Keratinocyte (primary cell): ENCODE measurements around the gene MACF1. TPM values are rescaled to one million over a fixed set of nuclear protein-coding genes. Genes with fewer than 3 reads are reported as not detected.

Experiments used
- DNase-seq: peaks from one replicate; pipeline ENCODE4 v3.0.0-alpha.2; 2011; ENCODE audit warnings: low read depth, missing footprints, low spot score
- FAIRE-seq: peaks from 2 replicates; lab custom pipeline; 2011; peaks lifted over from hg19 to GRCh38; lab: Jason Lieb, UNC
- H2AFZ ChIP-seq: 2 replicates; pipeline ENCODE4 v1.6.0; 2012; ENCODE audit warnings: low read length, control low read depth, inconsistent platforms; ENCODE audit not compliant: control insufficient read depth
- H3K27ac ChIP-seq: 2 replicates; pipeline ENCODE4 v1.5.1; 2011; ENCODE audit warnings: low read length; ENCODE audit not compliant: control insufficient read depth, insufficient read depth
- H3K27me3 ChIP-seq: 3 replicates; pipeline ENCODE4 v1.6.0; 2011; ENCODE audit warnings: low read length; ENCODE audit not compliant: control insufficient read depth, insufficient read depth; ENCODE audit errors: extremely low read depth
- H3K36me3 ChIP-seq, 2 experiments: 2 replicates in 1 of 2; 3 replicates in 1 of 2; pipeline ENCODE4 v1.5.1; 2011; ENCODE audit warnings: low read length in 2 of 2, mild to moderate bottlenecking in 1 of 2; ENCODE audit not compliant: control insufficient read depth in 2 of 2, insufficient read depth in 2 of 2; ENCODE audit errors: extremely low read depth in 1 of 2
- H3K4me1 ChIP-seq: 3 replicates; pipeline ENCODE4 v1.5.1; 2011; ENCODE audit warnings: low read length; ENCODE audit not compliant: control insufficient read depth, insufficient read depth; ENCODE audit errors: extremely low read depth
- H3K4me2 ChIP-seq: 3 replicates; pipeline ENCODE4 v1.6.0; 2011; ENCODE audit warnings: low read depth, low read length; ENCODE audit not compliant: control insufficient read depth, insufficient read depth; ENCODE audit errors: extremely low read depth
- H3K4me3 ChIP-seq, 3 experiments: fragments of 200-600 bp in 1 of 3; sonication (generic) in 1 of 3; 2 replicates in 2 of 3; 3 replicates in 1 of 3; pipeline ENCODE4 v1.5.1; 2011 to 2016; ENCODE audit warnings: low read length in 3 of 3, mild to moderate bottlenecking in 3 of 3, control low read depth in 2 of 3, inconsistent platforms in 1 of 3, low read depth in 1 of 3, mixed read lengths in 1 of 3, mixed run types in 1 of 3, moderate library complexity in 1 of 3; ENCODE audit not compliant: control insufficient read depth in 2 of 3, insufficient read depth in 2 of 3; ENCODE audit errors: extremely low read depth in 1 of 3
- H3K79me2 ChIP-seq: 2 replicates; pipeline ENCODE4 v1.6.0; 2012; ENCODE audit warnings: low read length; ENCODE audit not compliant: control insufficient read depth, insufficient read depth
- H3K9ac ChIP-seq: 3 replicates; pipeline ENCODE4 v1.6.0; 2011; ENCODE audit warnings: low read length; ENCODE audit not compliant: control insufficient read depth, insufficient read depth; ENCODE audit errors: extremely low read depth
- H3K9me1 ChIP-seq: 3 replicates; pipeline ENCODE4 v1.6.0; 2011; ENCODE audit warnings: low read length; ENCODE audit not compliant: control insufficient read depth, insufficient read depth; ENCODE audit errors: extremely low read depth
- H3K9me3 ChIP-seq: 2 replicates; pipeline ENCODE4 v1.5.1; 2012; ENCODE audit warnings: low read depth, low read length; ENCODE audit not compliant: control insufficient read depth
- H4K20me1 ChIP-seq: 3 replicates; pipeline ENCODE4 v1.6.0; 2011; ENCODE audit warnings: low read length; ENCODE audit not compliant: control insufficient read depth, insufficient read depth; ENCODE audit errors: extremely low read depth
- CTCF ChIP-seq, 3 experiments: IDR thresholded peaks in 1 of 3; conservative IDR thresholded peaks in 1 of 3; optimal IDR thresholded peaks in 1 of 3; 2 replicates in 2 of 3; 3 replicates in 1 of 3; pipeline versions ENCODE3 to v1.5.1; 2011; ENCODE audit warnings: low read length in 3 of 3, mild to moderate bottlenecking in 3 of 3, moderate library complexity in 2 of 3, control low read depth in 1 of 3, inconsistent platforms in 1 of 3; ENCODE audit not compliant: insufficient read depth in 2 of 3; ENCODE audit errors: extremely low read depth in 1 of 3
- EZH2 ChIP-seq: IDR thresholded peaks from one replicate; pipeline ENCODE4 v1.6.1; 2012; ENCODE audit warnings: inconsistent platforms, mild to moderate bottlenecking, low read length, moderate library complexity
- dilution Hi-C: fragments of 300-500 bp; cut with MboI; formaldehyde crosslinking; loops from one replicate; pipeline ENCODE4 v1.7.0; 2020; ENCODE audit warnings: low sequenced_read_pairs; ENCODE audit not compliant: extremely low pct_ligation_motif_present
- polyA plus RNA-seq, 5 experiments: library from polyadenylated mRNA; depleted of rRNA in 3 of 5; stranded (reverse) in 3 of 5; stranded (forward) in 1 of 5; unstranded in 1 of 5; fragments of >200 nt; gene quantifications; 1 replicate in 1 of 5; 2 replicates in 3 of 5; 3 replicates in 1 of 5; pipeline versions ENCODE4 v1.2.1 to v1.2.3, GENCODE V29; 2011 to 2012; ENCODE audit warnings: missing spikeins in 2 of 5, low read depth in 1 of 5, low replicate concordance in 1 of 5

The MACF1 gene
- polyA plus RNA-seq, 1 donor (not counting 4 experiments of a cell fraction or from before 2014, with no cell fraction given) = 111 TPM

GRCh38 chr1:39266269-39266668, 61.8 kb downstream of the MACF1 start:
- Histone ChIP-seq H2AFZ (no peak overlapping the region), H3K4me2 (no peak overlapping the region), H3K79me2 (peaks cover 89% of the 10 kb centered on the region), H3K27me3 (no peaks in the 10 kb centered on the region), H3K4me1 (peaks cover 39% of the 10 kb centered on the region), H3K27ac (no peak overlapping the region), H3K4me3 (no peak overlapping the region), H3K9me1 (peaks cover 5% of the 10 kb centered on the region), H3K9ac (no peak overlapping the region), H4K20me1 (no peaks in the 10 kb centered on the region), H3K9me3 (no peaks in the 10 kb centered on the region), H3K36me3 (peaks cover 8 to 13% of the 10 kb centered on the region in 2 experiments)
- dilution Hi-C loops = no loop called here
- FAIRE-seq (no peak), DNase-seq (no peak)
- TF ChIP-seq EZH2 (no peak), CTCF (optimal IDR thresholded peaks at IDR 0.05 in 1 of 3, IDR thresholded peaks at IDR 0.05 in 1 of 3, conservative IDR thresholded peaks at IDR 0.05 in 1 of 3; ENCODE audit: extremely low read depth in 1 of 3, insufficient read depth in 2 of 3, low read length in 3 of 3) (peak in 2 of 3 experiments; percentile 10 to 22)

- Histone ChIP-seq H4K20me1 (no peaks in the 10 kb centered on the region), H2AFZ (no peak overlapping the region), H3K4me1 (peaks cover 38% of the 10 kb centered on the region), H3K27me3 (no peaks in the 10 kb centered on the region), H3K27ac (no peak overlapping the region), H3K4me2 (peak overlapping the region; percentile 18), H3K79me2 (peaks cover 89% of the 10 kb centered on the region), H3K36me3 (peaks cover 8 to 13% of the 10 kb centered on the region in 2 experiments), H3K9ac (no peak overlapping the region), H3K9me1 (peaks cover 5% of the 10 kb centered on the region), H3K9me3 (no peaks in the 10 kb centered on the region), H3K4me3 (no peak overlapping the region)
- dilution Hi-C loops = no loop called here
- FAIRE-seq = no peak
- TF ChIP-seq CTCF (optimal IDR thresholded peaks at IDR 0.05 in 1 of 3, IDR thresholded peaks at IDR 0.05 in 1 of 3, conservative IDR thresholded peaks at IDR 0.05 in 1 of 3; ENCODE audit: extremely low read depth in 1 of 3, insufficient read depth in 2 of 3, low read length in 3 of 3) (no peak), EZH2 (no peak)
- no peak for DNase-seq
Measured at GRCh38 chr1:39266792-39267191, 62.3 kb downstream of the MACF1 start.
